GM23248 (cell line): Measurements from ENCODE around the gene MCF2L. TPM values are rescaled to one million over a fixed set of nuclear protein-coding genes. Genes with fewer than 3 reads are reported as not detected.
A peak's percentile ranks its signal among the peaks of the same experiment; 100 is the strongest.

ENCODE experiments used
- DNase-seq: peaks from one replicate; pipeline ENCODE4 v3.0.0-alpha.2; 2015
- H2AFZ ChIP-seq: fragments of 200-600 bp; sonication (generic); 2 replicates; pipeline ENCODE4 v1.6.1; 2016; ENCODE audit warnings: antibody characterized with exemption
- H3F3A ChIP-seq: fragments of 200-600 bp; sonication (generic); 2 replicates; pipeline ENCODE4 v1.6.1; 2016; ENCODE audit warnings: mild to moderate bottlenecking, antibody characterized with exemption, mixed run types; ENCODE audit not compliant: insufficient read depth
- H3K27ac ChIP-seq: fragments of 200-600 bp; sonication (generic); 2 replicates; pipeline ENCODE4 v1.5.1; 2016; ENCODE audit warnings: mild to moderate bottlenecking
- H3K27me3 ChIP-seq: fragments of 200-600 bp; sonication (generic); replicated peaks from 2 replicates; pipeline ENCODE4 v1.6.1; 2016; ENCODE audit warnings: mild to moderate bottlenecking; ENCODE audit not compliant: insufficient read depth
- H3K36me3 ChIP-seq: fragments of 200-600 bp; sonication (generic); 2 replicates; pipeline ENCODE4 v1.6.1; 2016; ENCODE audit warnings: low read depth, mild to moderate bottlenecking
- H3K4me1 ChIP-seq: fragments of 200-600 bp; sonication (generic); 2 replicates; pipeline ENCODE4 v1.6.1; 2016; ENCODE audit warnings: mild to moderate bottlenecking; ENCODE audit not compliant: insufficient read depth
- H3K4me2 ChIP-seq: fragments of 200-600 bp; sonication (generic); one replicate; pipeline ENCODE4 v1.6.1; 2016; ENCODE audit warnings: mild to moderate bottlenecking; ENCODE audit not compliant: unreplicated experiment
- H3K4me3 ChIP-seq: fragments of 200-600 bp; sonication (generic); 2 replicates; pipeline ENCODE4 v1.5.1; 2016; ENCODE audit warnings: mild to moderate bottlenecking
- H3K79me2 ChIP-seq: fragments of 200-600 bp; sonication (generic); 2 replicates; pipeline ENCODE4 v1.6.1; 2016; ENCODE audit warnings: mild to moderate bottlenecking; ENCODE audit not compliant: insufficient read depth
- H3K9ac ChIP-seq: fragments of 200-600 bp; sonication (generic); 2 replicates; pipeline ENCODE4 v1.6.1; 2016; ENCODE audit warnings: mild to moderate bottlenecking
- H3K9me2 ChIP-seq: fragments of 200-600 bp; sonication (generic); 2 replicates; pipeline ENCODE4 v1.6.1; 2016; ENCODE audit warnings: mixed run types, mild to moderate bottlenecking, moderate library complexity; ENCODE audit not compliant: insufficient read depth
- H3K9me3 ChIP-seq: fragments of 200-600 bp; sonication (generic); one replicate; pipeline ENCODE4 v1.6.1; 2017; ENCODE audit warnings: low read depth
- H4K20me1 ChIP-seq: fragments of 200-600 bp; sonication (generic); 2 replicates; pipeline ENCODE4 v1.6.0; 2016; ENCODE audit not compliant: insufficient read depth
- EZH2 ChIP-seq: fragments of 200-600 bp; sonication (generic); IDR thresholded peaks from 2 replicates; pipeline ENCODE4 v1.6.1; 2018; ENCODE audit warnings: antibody characterized with exemption, mild to moderate bottlenecking; ENCODE audit not compliant: insufficient read depth, poor library complexity, severe bottlenecking
- EZH2phosphoT487 ChIP-seq: fragments of 200-600 bp; sonication (generic); IDR thresholded peaks from 2 replicates; pipeline ENCODE4 v1.6.1; 2018; ENCODE audit warnings: antibody characterized with exemption, moderate library complexity, mild to moderate bottlenecking, low read depth; ENCODE audit not compliant: insufficient read depth
- WGBS, 2 experiments: methylation state at CpG; one replicate each; pipeline ENCODE4 v1.1.6; 2015 to 2017; ENCODE audit warnings: low lambda C conversion rate in 2 of 2, low coverage in 1 of 2; ENCODE audit errors: missing lambda C conversion rate in 2 of 2; 5-methylcytosine and 5-hydroxymethylcytosine counted together
- in situ Hi-C: fragments of 300-500 bp; cut with MboI; formaldehyde crosslinking; loops from 2 replicates; pipeline ENCODE4 v1.15.0; 2020
- polyA plus RNA-seq: library from polyadenylated mRNA; unstranded; fragments of >200 nt; fragmentation: Nextera tagmentation; extraction: Ambion mirVana; gene quantifications from 2 replicates; pipeline ENCODE4 v1.2.1, GENCODE V29; 2016
- total RNA-seq: library from RNA; depleted of rRNA; stranded (reverse); fragments of >200 nt; shearing (Covaris generic); gene quantifications from 2 replicates; pipeline ENCODE4 v1.2.3, GENCODE V29; 2014

Gene MCF2L
- total and polyA plus RNA-seq, 2 experiments from 2014 or later = not detected

GRCh38 chr13:112968380-112968909 is 569 bp upstream of the MCF2L start:
- Histone ChIP-seq H2AFZ (no peak overlapping the region), H3K4me1 (no peaks in the 10 kb centered on the region), H3K27me3 (peaks cover 68% of the 10 kb centered on the region), H3K36me3 (no peaks in the 10 kb centered on the region), H3K9me2 (no peaks in the 10 kb centered on the region), H3F3A (no peaks in the 10 kb centered on the region), H3K4me2 (no peak overlapping the region), H3K9me3 (no peaks in the 10 kb centered on the region), H3K9ac (no peak overlapping the region), H3K4me3 (no peak overlapping the region), H3K27ac (no peak overlapping the region), H4K20me1 (no peaks in the 10 kb centered on the region), H3K79me2 (no peaks in the 10 kb centered on the region)
- in situ Hi-C loops = no loop called here
- TF ChIP-seq EZH2phosphoT487 (no peak), EZH2 (no peak)
- 3 to 4% methylated on average over 48 to 50 of the region's 52 CpGs for WGBS, 2 experiments
- no peak for DNase-seq

DNA sequence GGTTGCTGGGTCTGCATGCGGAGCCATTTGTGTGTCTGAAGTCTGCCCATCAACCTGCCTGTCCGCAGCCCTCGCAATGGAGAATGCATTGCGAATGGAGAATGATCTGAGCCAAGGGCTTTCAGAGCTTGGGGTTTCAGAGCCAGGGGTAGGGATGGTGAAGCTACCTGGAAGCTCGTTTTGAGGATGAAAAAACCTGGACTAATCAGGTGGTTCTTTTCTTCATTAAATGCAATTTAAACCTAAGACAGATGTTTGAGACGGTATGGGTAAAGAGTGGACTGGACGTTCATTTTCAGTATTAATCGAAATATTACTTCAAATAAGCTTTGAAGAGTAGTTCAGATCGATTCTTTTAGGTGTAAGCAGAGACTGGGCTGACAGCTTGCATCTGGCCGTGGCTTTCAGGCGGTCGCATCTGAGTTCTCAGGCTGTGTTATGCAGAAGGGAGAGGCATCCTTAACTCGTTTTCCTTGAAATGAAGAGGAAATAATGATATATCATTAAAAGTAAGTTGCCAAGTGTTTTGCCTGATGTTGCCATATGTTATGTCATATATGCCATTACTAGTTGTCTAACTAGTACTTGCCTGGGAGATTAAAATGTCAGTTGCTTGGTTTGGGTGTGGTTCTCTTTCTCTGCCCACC is 801 bp downstream of the MCF2L start:
- TF ChIP-seq EZH2phosphoT487 (no peak), EZH2 (peak; percentile 51)
- H3K9ac ChIP-seq = no peak overlapping the region
- no peaks in the 10 kb centered on the region for H4K20me1 ChIP-seq
- DNase-seq = no peak
- no peak overlapping the region for H3K4me3 ChIP-seq
- no peaks in the 10 kb centered on the region for H3K36me3 ChIP-seq
- no peaks in the 10 kb centered on the region for H3K79me2 ChIP-seq
- no peaks in the 10 kb centered on the region for H3K9me3 ChIP-seq
- no peaks in the 10 kb centered on the region for H3K4me1 ChIP-seq
- H3K9me2 ChIP-seq = no peaks in the 10 kb centered on the region
- H3K27me3 ChIP-seq = peaks cover 68% of the 10 kb centered on the region
- H3K4me2 ChIP-seq = no peak overlapping the region
- H2AFZ ChIP-seq = no peak overlapping the region
- H3F3A ChIP-seq = no peaks in the 10 kb centered on the region
- in situ Hi-C loops = no loop called here
- 7 to 10% methylated on average over 13 of the region's 13 CpGs for WGBS, 2 experiments
- no peak overlapping the region for H3K27ac ChIP-seq

DNA sequence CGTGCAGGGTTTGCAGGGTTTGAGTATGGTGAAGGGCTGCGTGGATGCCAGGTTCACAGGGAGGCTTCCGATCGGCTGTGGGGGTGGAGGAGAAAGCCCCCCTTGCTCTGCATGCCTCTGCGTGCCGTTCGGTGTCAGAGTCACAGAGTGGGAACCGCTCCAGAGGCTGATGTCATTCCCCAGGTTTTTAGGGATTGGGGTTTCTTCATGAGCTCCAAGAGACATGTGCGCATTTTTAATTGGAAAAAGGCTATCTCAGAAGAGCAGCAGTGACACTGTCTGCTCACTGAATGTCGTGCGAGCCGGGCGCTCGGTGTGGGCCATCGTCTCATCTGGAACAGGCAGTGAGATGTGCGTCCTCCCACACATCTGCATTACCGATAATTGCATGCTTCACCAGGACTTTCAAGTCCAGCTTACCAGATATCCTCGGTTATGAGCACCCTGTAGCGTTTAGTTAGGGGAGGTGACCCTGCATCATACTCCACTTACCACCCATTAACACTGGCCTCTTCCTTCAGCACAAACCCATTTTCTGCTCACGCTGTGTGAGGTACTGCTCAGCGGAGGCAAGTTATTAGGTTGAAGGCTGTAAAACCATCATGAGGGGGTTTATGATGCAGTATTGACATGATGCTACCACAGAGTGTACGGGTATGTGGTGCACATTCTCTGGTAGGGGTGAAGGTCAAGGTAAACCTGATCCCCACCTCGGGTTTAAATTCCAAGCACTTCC is 1.7 kb downstream of the MCF2L start:
- H3K9ac ChIP-seq = no peak overlapping the region
- H3K4me3 ChIP-seq = no peak overlapping the region
- DNase-seq = no peak
- in situ Hi-C loops = no loop called here
- no peaks in the 10 kb centered on the region for H3K4me1 ChIP-seq
- no peaks in the 10 kb centered on the region for H3K79me2 ChIP-seq
- TF ChIP-seq EZH2 = no peak
- H3K9me2 ChIP-seq = no peaks in the 10 kb centered on the region
- WGBS, 2 experiments = 18% methylated on average over 23 of the region's 23 CpGs
- H3K9me3 ChIP-seq = no peaks in the 10 kb centered on the region
- H3K27ac ChIP-seq = no peak overlapping the region
- H3K36me3 ChIP-seq = no peaks in the 10 kb centered on the region
- H4K20me1 ChIP-seq = no peaks in the 10 kb centered on the region
- H3F3A ChIP-seq = no peaks in the 10 kb centered on the region
- peaks cover 68% of the 10 kb centered on the region for H3K27me3 ChIP-seq
- H3K4me2 ChIP-seq = no peak overlapping the region
- H2AFZ ChIP-seq = no peak overlapping the region

DNA sequence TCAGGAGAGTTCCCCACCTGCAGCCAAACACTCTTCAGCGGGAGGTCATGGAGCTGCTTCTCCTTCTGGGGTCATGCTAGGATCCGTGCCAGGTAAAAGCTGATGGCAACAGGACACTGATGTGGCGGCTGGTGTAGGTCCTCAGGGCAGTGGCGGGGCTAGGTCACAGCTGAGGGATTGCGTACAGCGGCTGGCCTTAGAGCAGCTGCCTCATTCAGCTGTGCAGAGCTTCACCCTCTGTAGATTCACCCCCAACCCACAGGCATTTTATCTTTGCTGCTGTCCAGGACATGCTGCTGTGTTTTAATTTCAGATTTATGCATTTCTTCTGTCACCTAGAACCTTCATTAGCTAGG is 2.3 kb downstream of the MCF2L start:
- Histone ChIP-seq H3K79me2 (no peaks in the 10 kb centered on the region), H3K9me3 (no peaks in the 10 kb centered on the region), H3K4me3 (no peak overlapping the region), H3F3A (no peaks in the 10 kb centered on the region), H3K36me3 (no peaks in the 10 kb centered on the region), H3K9me2 (no peaks in the 10 kb centered on the region), H3K4me2 (no peak overlapping the region), H3K27ac (no peak overlapping the region), H4K20me1 (no peaks in the 10 kb centered on the region), H2AFZ (no peak overlapping the region), H3K4me1 (no peaks in the 10 kb centered on the region), H3K27me3 (peaks cover 63% of the 10 kb centered on the region), H3K9ac (no peak overlapping the region)
- TF ChIP-seq EZH2 (no peak), EZH2phosphoT487 (no peak)
- WGBS, 2 experiments = 64 to 78% methylated on average over 6 of the region's 6 CpGs
- no peak for DNase-seq
- in situ Hi-C loops = no loop called here
